HUES64 (cell line): ENCODE measurements around the gene FAM89A.
A peak's percentile ranks its signal among the peaks of the same experiment; 100 is the strongest.
"Not testable (repeated sequence)": the region's sequence is repeated elsewhere in the genome, so short reads cannot be mapped to it uniquely, and the experiment has no call there.

ENCODE experiments used
- H3K27ac ChIP-seq: 2 replicates; pipeline ENCODE4 v1.7.0; 2013; ENCODE audit warnings: low read depth, low read length, inconsistent platforms
- H3K27me3 ChIP-seq: 2 replicates; pipeline ENCODE4 v1.6.1; 2013; ENCODE audit warnings: mild to moderate bottlenecking, low read length; ENCODE audit not compliant: insufficient read depth
- H3K36me3 ChIP-seq: 2 replicates; pipeline ENCODE4 v1.6.1; 2013; ENCODE audit warnings: mild to moderate bottlenecking, low read length; ENCODE audit not compliant: insufficient read depth
- H3K4me1 ChIP-seq: 2 replicates; pipeline ENCODE4 v1.6.1; 2013; ENCODE audit warnings: mild to moderate bottlenecking, low read length, moderate library complexity; ENCODE audit not compliant: insufficient read depth
- H3K4me3 ChIP-seq: 2 replicates; pipeline ENCODE4 v1.5.1; 2013; ENCODE audit warnings: mild to moderate bottlenecking, low read length, moderate library complexity
- H3K9ac ChIP-seq: 2 replicates; pipeline ENCODE4 v1.6.1; 2013; ENCODE audit warnings: mild to moderate bottlenecking, low read depth, low read length
- H3K9me3 ChIP-seq: 2 replicates; pipeline ENCODE4 v1.6.1; 2013; ENCODE audit warnings: low read depth, low read length; ENCODE audit not compliant: insufficient read depth
- WGBS: fragments of 150-250, 120-280 bp; methylation state at CpG from one replicate; pipeline ENCODE4 v1.1.7; 2013; ENCODE audit warnings: missing lambda C conversion rate; 5-methylcytosine and 5-hydroxymethylcytosine counted together

The FAM89A gene

GRCh38 chr1:231044588-231044987, 4.5 kb upstream of the FAM89A start:
- H3K27me3 ChIP-seq: peaks cover 94% of the 10 kb centered on the region
- no peak overlapping the region for H3K27ac ChIP-seq
- H3K9me3 ChIP-seq: no peaks in the 10 kb centered on the region
- 94% methylated on average over 1 of the region's 1 CpG for WGBS
- H3K4me1 ChIP-seq: no peaks in the 10 kb centered on the region
- H3K9ac ChIP-seq: no peak overlapping the region
- H3K36me3 ChIP-seq: no peaks in the 10 kb centered on the region
- H3K4me3 ChIP-seq: no peak overlapping the region

DNA sequence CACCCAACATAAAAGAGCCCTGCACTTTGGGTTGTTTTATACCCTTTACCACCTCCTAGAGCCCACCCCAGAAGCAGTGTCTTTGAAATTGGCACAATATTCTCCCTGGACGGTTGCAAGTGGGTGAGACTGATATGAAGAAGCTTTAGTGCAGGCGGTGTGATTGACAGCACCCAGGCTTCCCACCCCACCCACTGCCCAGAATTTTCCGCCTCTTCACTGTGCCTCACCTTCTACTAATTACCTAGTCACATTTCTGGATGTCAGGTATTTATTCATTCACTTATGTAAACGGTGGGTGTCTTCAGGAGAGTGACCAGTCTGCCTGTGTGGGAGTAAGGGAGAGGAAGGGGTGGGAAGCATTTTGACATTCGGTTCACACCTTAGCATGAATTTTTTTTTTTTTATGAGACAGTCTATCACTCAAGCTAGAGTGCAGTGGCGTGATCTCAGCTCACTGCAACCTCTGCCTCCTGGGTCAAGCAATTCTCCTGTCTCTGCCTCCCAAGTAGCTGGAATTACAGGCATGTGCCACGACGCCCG, 1.7 kb upstream of the FAM89A start:
- H3K9ac ChIP-seq: no peak overlapping the region
- no peaks in the 10 kb centered on the region for H3K9me3 ChIP-seq
- peaks cover 99% of the 10 kb centered on the region for H3K27me3 ChIP-seq
- H3K4me3 ChIP-seq: no peak overlapping the region
- H3K27ac ChIP-seq: no peak overlapping the region
- 85% methylated on average over 9 of the region's 9 CpGs for WGBS
- no peaks in the 10 kb centered on the region for H3K36me3 ChIP-seq
- peaks cover 3% of the 10 kb centered on the region; the same call in 1 of the 2 replicates for H3K4me1 ChIP-seq

DNA sequence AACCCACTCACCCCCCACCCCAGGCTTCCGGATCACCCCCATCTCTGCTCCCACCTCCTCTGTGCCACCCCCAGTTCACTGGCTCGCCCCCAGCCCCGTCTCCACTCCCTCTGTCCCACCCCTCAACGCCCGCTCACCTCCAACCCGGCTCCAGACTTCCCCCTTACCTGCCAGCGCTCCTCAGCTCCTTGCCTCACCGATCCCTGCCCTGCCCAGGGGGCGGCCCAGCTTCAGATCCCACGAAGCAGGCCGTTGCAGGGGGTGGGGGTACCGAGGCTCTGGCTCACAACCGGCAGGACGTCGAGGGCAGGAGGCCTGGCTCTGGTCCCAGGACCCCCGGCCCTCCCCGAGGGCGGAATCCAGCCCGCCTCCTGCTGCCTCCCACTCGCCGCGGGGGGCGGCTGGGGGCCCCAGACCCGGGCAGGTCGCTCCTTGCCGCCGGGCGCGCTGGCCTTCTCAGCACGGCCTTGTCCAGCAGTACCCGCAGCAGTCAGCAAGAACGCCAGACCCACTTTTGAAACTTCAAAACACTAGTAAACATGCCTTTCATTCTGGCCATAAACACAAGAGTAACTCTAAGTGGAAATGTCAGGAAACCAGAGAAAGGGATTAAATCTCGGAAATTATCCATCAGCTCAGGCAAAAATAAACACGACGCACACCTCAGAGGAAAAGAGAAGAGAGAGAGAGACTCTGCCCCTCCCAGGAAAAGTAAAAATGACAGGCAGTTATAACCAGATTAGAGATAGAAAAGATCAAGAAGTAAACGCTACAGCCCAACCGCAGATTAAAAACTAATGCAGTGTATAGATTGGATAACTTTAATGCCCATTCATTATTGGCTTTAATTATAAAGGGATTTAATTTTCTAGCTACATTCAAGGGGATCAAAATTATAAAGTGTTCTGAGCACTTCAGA, 1.0 kb upstream of the FAM89A start:
- Histone ChIP-seq H3K9ac (no peak overlapping the region), H3K4me3 (peak overlapping the region; percentile 65), H3K9me3 (no peaks in the 10 kb centered on the region), H3K36me3 (no peaks in the 10 kb centered on the region), H3K4me1 (peaks cover 3% of the 10 kb centered on the region; the same call in 1 of the 2 replicates), H3K27ac (no peak overlapping the region), H3K27me3 (peaks cover 99% of the 10 kb centered on the region)
- WGBS: 16% methylated on average over 37 of the region's 37 CpGs

DNA sequence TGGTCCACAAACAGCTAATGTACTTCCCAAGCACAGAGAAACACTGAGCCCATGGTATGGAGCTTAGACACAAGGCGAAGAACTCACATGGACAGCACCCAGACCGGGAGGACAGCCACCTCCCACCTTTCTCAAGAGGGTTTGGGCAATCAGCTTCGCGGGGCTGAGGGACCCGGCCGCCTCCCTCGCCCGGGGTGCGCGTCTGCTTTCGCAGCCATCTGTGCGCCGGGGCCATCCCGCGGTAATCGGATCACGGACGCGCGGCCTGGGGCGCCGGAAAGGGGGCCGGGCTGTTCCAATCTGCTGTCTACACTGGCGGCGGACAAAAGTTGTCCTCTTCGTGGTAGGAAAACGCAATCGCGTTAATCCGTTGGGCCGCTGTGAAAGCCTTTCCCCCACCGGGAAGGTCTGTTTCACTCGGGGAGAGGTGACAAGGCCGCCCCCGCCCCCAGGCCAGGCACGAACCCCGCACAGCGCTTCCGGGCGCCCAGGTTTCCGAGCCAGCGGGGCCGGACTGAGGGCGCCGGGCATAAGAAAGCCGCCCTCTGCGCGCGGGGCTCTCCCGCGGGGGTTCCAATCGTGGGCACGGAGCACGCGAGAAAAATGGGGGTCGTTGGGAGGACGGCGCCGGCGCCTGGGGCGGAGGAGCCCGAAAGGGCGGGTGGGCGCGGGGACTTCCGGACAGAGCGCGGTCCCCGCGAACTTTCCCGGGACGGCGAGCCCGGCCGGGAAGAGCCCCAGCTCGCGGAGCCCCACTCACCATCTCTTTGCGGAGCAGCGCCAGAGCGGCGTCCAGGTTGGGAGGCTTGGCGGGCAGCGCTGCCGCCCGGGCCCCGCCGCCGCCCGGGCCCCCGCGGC, 664 bp downstream of the FAM89A start:
- H3K9ac ChIP-seq: peak overlapping the region; percentile 36; the same call in 1 of the 2 replicates
- H3K27me3 ChIP-seq: peaks cover 97% of the 10 kb centered on the region
- WGBS: under 1% methylated on average over 91 of the region's 91 CpGs

GRCh38 chr1:231037585-231038517, 2.2 kb downstream of the FAM89A start:
- Histone ChIP-seq H3K27ac (no peak overlapping the region; the same call in 1 of the 2 replicates), H3K4me1 (peaks cover 3% of the 10 kb centered on the region; the same call in 1 of the 2 replicates), H3K9ac (no peak overlapping the region), H3K36me3 (no peaks in the 10 kb centered on the region), H3K27me3 (peaks cover 85% of the 10 kb centered on the region), H3K4me3 (no peak overlapping the region), H3K9me3 (no peaks in the 10 kb centered on the region)
- WGBS: 78% methylated on average over 13 of the region's 13 CpGs

More for the DNA sequence above, 664 bp downstream of the FAM89A start:
- H3K27ac ChIP-seq: no peak overlapping the region
- H3K36me3 ChIP-seq: no peaks in the 10 kb centered on the region
- no peaks in the 10 kb centered on the region for H3K9me3 ChIP-seq
- H3K4me3 ChIP-seq: peak overlapping the region; percentile 65
- peaks cover 3% of the 10 kb centered on the region; the same call in 1 of the 2 replicates for H3K4me1 ChIP-seq

DNA sequence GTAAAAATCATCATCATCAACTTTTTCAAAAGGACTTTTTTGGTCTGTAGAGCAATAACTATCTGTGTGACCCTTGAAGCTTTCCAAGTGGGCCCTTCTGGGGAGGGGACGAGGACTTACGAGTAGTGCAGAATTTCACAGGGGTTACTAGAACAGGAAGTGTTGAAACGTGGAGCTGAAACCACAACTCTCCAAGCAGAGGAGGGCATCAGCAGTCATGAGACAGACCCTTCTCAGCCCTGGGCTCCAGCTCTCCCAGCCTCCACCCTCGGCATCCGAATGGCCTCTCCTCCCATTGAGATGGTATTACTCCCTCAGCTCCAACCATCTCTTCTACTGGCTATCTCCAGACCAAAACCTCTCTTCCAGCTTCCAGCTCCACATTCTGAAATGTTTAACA, 3.6 kb downstream of the FAM89A start:
- Histone ChIP-seq H3K9ac (no peak overlapping the region), H3K4me3 (no peak overlapping the region)

DNA sequence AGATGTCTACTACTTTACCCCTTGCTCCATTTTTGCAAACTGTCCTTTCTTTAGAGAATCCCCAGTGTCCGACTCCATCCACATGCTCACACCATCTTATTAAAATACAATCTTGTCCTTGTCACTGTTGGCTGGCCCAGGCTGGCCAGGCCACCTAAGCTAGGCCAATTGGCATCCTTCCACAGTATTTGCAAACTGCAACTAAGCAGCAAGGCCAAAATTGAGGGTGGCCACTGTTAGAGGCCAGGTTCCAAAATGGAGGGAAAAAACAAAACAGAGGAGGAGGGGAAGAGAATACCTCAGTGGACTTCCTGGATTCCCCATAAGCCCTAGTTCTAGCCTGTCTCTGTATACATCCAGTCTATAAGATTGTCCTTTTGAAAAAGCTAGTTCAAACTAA, 4.3 kb downstream of the FAM89A start:
- Histone ChIP-seq H3K27me3 (peaks cover 65% of the 10 kb centered on the region), H3K27ac (no peak overlapping the region), H3K36me3 (no peaks in the 10 kb centered on the region), H3K9ac (no peak overlapping the region), H3K4me3 (no peak overlapping the region), H3K9me3 (no peaks in the 10 kb centered on the region), H3K4me1 (peaks cover 3% of the 10 kb centered on the region; the same call in 1 of the 2 replicates)
- WGBS: 88% methylated on average over 1 of the region's 1 CpG

More for the DNA sequence above, 3.6 kb downstream of the FAM89A start:
- H3K9me3 ChIP-seq: no peaks in the 10 kb centered on the region
- no peak overlapping the region for H3K27ac ChIP-seq
- no peaks in the 10 kb centered on the region for H3K36me3 ChIP-seq
- peaks cover 3% of the 10 kb centered on the region; the same call in 1 of the 2 replicates for H3K4me1 ChIP-seq
- WGBS: 54% methylated on average over 5 of the region's 5 CpGs
- peaks cover 71% of the 10 kb centered on the region for H3K27me3 ChIP-seq

DNA sequence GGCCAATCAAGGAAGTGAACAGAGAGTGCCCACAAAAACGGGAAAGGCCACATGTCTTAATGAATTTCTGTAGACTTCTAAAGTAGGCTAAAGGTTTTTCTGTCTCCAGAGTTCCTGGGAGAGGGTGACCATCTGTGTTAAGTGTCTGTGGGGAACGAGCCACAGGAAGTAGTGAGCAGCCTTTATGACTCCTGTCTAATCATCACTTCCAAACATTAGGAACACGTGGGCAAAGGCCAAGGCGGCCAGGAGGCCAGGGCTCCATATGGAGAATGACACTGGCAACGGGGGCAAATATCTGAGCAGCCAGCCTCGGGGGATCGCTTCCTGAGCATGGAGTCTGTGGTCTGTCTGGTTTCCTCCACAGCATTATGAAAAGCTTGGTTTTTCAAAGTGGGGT, 7.1 kb downstream of the FAM89A start:
- no peak overlapping the region for H3K27ac ChIP-seq
- peaks cover 38% of the 10 kb centered on the region for H3K27me3 ChIP-seq
- no peaks in the 10 kb centered on the region for H3K36me3 ChIP-seq
- WGBS: 91% methylated on average over 7 of the region's 7 CpGs
- H3K9ac ChIP-seq: no peak overlapping the region
- no peak overlapping the region for H3K4me3 ChIP-seq
- no peaks in the 10 kb centered on the region for H3K4me1 ChIP-seq
- no peaks in the 10 kb centered on the region for H3K9me3 ChIP-seq

DNA sequence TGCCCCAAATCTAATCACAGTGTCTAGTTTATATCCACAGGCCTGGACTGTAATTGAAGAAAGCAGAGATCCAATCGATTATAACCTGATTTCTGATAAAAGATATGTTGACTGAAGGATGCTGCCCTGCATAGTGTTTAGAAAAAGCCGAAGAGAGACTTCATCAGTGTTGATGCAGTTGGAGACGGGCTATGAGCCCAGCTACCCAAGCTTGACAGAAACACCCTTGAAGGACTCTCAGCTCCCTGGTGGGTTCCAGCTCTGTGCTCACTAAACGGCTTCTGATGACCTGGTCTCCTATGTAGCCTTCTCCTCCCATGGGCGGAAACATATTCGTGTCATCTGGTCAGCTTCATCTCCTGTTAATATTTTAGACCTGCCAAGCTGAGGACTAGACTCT, 10.2 kb downstream of the FAM89A start:
- Histone ChIP-seq H3K9ac (no peak overlapping the region), H3K4me1 (no peaks in the 10 kb centered on the region), H3K4me3 (no peak overlapping the region), H3K36me3 (no peaks in the 10 kb centered on the region), H3K27ac (no peak overlapping the region), H3K27me3 (peaks cover 11% of the 10 kb centered on the region), H3K9me3 (no peaks in the 10 kb centered on the region)
- 91% methylated on average over 6 of the region's 6 CpGs for WGBS

DNA sequence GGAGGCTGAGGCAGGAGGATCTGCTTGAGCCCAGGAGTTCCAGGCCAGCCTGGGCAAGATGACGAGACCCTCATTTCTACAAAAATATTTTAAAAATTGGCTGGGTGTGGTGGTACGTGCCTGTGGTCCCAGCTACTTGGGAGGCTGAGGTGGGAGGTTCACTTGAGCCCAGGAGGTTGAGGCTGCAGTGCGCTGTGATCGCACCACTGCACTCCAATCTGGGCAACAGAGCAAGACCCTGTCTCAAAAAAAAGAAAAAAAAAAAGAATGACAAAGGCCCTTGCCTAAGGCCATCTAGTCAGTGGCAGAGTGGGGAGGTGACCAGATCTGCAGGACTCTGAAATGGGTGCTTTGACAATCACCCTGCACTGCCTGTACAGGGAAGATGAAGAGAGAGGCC, 10.8 kb downstream of the FAM89A start:
- 92% methylated on average over 4 of the region's 4 CpGs for WGBS

More for the DNA sequence above, 10.8 kb downstream of the FAM89A start:
- H3K27me3 ChIP-seq, H3K9ac ChIP-seq, H3K27ac ChIP-seq, H3K4me3 ChIP-seq, H3K36me3 ChIP-seq, H3K9me3 ChIP-seq, H3K4me1 ChIP-seq: not testable (repeated sequence)
